Stimulated activated CD4-positive, alpha-beta T cell treated with anti-CD3 and anti-CD28 coated beads, Interleukin-2, amount 100 ng/mL, for 4 hours (primary cell): Measurements from ENCODE around the gene SMAD3.
"Not testable (repeated sequence)": the region's sequence is repeated elsewhere in the genome, so short reads cannot be mapped to it uniquely, and the experiment has no call there.

Source experiments
- DNase-seq: peaks from one replicate; pipeline ENCODE4 v3.0.0-alpha.2; 2020; ENCODE audit warnings: low read depth

SMAD3 gene

GRCh38 chr15:67145710-67146109 lies 80.3 kb downstream of the SMAD3 start:
- no peak for DNase-seq

GRCh38 chr15:67146234-67146633 lies 80.8 kb downstream of the SMAD3 start:
- DNase-seq: no peak

- DNase-seq: no peak
Measured at GRCh38 chr15:67146875-67147381, 81.5 kb downstream of the SMAD3 start.

DNA sequence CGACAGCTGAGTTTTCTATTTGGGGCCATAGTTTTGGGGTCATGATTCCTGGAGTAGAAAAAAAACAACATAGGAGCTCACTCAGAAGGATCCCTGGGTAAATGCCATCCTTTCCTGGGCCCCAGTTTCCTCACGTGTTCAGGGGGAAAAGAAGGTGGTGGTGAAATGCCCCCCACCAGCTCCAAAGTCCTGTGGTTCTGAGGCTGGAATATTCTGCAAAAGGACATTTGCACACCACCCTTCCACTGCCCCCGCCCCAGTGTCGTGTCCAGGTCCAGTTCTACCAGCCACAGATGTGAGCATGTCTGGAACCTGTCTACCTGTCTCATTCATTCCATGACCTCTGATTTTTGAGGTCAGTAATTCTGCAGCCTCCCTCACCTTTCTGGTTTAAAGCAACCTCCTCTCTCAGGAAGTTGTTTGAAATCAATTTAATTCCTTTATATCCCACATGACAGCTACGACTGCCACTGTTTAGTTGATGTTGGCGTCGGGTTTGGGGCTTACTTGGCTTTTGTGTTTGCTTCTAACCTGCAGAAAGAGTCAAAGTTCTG lies 82.1 kb downstream of the SMAD3 start:
- no peak for DNase-seq

- no peak for DNase-seq
Measured at GRCh38 chr15:67148196-67148701, 82.8 kb downstream of the SMAD3 start.

DNA sequence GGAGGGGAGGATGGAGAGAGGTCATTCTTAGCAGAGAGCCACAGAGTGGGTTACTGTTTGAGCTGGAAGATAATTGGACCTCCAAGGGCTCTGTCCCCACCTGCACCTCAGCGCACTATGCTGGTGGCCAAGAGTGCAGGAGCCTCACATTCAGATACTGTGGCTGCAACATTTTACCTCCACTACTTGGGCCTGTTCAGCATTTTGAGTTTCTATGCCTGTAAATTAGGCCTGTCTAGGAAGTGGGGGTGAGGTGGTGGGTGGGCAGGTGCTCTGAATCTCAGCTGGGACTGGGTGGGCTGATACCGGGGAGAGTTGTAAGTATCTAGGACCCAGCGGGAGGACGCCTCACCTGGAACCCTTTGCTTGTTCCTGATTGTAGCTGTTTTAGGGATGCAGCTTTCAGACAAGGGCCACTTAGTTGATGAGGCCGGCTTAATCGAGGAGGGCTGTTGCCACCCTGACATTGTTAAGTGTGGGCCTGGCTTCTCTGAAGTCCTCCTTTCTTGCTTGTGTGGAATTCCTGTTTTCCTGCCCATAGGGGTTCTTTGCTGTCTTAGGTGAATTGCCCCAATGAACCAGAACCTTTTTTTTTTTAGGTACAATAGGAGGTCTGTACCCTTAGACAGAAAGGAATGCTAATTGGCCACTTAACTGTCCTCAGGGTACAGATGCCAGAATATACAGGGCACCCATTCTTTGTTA lies 83.8 kb downstream of the SMAD3 start:
- DNase-seq: no peak

DNA sequence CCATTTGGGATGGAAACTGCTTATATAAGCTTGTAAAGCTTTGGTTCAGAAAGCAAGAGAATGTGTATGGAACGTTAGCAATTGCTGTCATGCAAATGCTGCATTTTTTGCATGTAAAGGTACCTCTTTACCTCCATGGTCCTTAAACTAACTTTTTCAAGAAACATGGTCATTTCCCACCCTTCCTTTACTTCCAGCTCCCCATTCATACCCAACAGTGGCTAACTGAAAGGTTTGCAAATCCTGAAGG lies 84.3 kb downstream of the SMAD3 start:
- no peak for DNase-seq

DNA sequence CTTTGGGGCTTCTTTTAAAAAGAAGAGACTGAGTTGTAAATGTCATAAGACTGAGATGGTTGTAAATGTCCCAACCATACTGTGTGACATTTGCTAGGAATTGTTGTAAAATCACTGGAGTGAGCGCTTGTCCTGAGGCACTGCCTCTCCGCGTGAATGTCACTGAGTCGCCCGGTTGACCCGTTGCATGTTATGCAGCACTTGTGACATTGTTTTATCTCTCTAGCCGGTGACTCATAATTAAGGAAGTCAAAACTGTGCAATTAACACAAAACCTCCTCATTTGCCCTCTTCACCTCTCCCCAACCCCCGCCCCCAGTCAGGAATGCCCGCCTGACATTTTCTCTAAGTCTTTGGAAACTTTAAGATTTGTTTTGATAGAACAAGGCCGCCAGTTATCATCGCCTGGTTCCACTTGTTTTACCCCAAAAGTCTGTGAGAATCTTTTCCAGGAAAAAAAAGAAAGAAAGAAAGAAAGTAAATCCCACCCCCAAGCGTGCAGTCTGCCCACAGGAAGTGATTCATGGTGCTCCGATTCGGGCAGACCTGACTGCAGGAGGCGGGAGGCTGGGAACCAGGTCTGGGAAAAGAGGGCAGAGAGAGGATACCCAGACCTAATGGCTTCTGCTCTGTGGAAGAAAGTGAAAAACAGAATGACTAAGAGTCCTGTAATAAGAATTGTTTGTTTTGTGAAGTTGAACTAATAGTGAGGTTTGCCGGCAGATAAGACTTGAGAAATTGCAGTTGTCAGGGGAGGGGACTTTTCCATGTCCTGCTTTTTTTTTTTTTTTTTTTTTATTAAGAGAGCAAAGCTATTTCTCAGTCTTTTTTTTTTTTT lies 84.8 kb downstream of the SMAD3 start:
- no peak for DNase-seq

GRCh38 chr15:67152429-67152828 lies 87.0 kb downstream of the SMAD3 start:
- no peak for DNase-seq

DNA sequence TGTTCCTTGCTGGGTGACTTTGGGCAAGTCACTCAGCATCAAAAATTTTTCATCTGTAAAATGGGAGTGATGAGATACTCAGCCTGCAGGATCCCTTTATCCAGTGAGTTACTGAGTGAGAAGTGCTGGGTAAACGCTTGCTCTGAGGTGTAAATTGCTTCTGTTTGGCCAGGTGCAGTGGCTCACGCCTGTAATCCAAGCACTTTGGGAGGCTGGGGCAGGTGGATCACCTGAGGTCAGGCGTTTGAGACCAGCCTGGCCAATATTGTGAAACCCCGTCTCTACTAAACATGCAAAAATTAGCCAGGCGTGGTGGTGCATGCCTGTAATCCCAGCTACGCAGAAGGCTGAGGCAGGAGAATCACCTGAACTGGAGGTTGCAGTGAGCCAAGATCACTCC lies 87.6 kb downstream of the SMAD3 start:
- not testable (repeated sequence) for DNase-seq

- DNase-seq: no peak
Measured at GRCh38 chr15:67154249-67154648, 88.8 kb downstream of the SMAD3 start.

DNA sequence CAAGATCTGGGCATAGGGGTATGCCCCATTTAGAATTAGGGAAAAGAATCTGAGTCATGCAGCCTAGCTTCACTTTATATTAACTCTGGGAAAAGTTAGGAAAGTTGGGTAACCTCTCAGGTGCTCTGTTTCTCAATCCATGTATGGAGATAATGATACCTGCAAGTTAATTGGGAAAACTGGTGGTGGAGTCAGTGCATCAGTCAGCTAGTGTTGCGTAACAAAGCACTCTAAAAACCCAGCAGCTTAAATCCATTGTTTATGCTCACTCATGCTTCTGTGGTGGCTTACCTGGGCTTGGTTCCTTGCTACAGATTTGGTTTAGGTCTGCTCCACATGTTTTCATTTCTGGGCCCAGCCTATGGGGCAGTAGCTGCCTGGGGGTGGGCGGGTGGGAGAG lies 91.0 kb downstream of the SMAD3 start:
- DNase-seq: no peak

- DNase-seq: no peak
Measured at GRCh38 chr15:67156834-67157233, 91.4 kb downstream of the SMAD3 start.

DNA sequence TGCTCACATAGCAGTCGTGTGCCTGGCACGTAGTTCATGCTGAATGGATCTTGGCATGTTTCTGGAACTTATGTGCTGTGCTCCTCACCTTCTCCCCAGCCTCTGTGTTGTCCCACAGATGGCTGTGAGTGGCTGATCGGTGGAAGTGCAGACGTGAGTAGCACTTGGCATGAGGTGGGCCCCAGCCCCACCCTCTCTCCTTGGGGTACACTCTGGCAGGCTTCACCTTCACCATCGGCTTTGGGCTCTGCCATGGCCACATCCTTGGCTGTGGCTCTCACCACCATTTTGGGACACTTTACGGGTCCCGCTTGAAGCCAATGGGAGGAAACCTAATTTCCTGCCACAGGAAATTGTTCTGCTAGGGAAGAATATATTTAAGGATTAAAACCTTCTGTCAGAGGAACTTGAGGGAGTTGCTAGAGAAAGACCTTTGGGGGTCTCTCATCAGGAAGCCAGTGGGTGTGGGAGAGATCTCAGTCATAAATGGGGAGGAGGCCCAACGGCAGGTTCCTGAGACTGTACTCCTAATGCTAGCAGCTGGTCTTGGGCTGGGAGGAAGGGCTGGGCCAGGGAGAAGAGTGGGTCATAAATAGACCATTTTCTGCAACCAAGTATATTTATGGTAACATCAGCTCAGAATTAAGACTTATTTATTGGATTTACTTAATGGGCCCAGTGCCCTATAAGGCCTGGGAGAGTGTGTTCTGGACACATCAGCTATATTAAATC lies 92.3 kb downstream of the SMAD3 start:
- no peak for DNase-seq

DNA sequence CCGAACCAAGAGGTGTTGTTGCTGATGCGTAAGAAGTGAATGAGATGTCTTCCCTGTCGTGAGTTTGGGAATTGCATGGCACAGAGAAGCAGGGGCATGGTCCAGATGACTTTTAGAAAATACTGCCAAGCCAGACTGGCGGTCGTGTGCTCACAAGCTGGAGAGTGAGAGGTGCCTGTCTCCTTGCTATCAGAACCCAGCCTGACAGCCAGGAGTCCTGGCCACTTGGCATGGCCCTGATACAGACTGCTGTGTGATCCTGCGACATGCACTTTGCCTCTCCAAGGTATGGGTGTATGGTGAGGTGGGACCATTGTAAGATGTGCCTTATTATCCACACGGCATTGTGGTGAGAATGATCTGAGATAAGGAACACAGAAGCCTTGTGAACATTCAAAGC lies 93.0 kb downstream of the SMAD3 start:
- no peak for DNase-seq

DNA sequence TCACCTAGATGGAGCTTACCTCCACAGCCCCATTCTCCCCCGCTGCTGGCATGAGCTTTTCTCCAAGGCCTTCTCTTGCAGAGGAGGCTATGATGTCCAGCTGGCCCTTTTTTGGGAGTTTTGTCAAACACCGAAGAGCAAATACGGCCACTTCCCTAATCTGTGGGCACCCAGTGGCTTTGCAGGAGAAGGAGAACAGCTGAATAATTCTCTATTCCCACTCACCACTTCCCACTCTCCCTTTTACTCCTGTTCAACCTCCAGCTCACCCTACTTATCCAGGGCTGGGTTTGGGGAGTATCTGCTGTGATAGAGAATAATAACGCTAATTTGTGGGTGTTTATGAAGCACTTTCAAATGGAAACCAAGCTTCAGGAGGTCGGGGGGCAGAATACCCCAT lies 96.0 kb downstream of the SMAD3 start:
- DNase-seq: no peak

DNA sequence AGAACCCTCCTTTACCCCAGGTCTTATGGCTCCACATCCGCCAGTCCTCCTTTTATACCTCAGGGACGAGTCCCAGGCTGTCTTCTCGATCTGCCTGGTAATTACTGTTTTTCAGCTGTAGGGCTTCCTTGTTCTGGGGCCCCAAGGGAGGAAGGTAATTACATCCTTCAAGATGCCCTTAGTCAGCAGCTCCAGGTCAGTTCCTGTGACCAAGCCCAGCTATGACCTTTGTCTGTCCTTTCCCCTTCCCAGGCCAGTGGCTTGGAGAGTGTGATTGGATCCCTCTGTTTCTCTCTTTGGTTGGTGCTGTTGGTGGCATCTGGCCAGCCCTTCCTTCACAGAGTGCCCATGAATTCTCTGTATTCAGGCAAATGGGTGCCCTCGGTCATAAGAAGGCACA lies 96.5 kb downstream of the SMAD3 start:
- DNase-seq: no peak

DNA sequence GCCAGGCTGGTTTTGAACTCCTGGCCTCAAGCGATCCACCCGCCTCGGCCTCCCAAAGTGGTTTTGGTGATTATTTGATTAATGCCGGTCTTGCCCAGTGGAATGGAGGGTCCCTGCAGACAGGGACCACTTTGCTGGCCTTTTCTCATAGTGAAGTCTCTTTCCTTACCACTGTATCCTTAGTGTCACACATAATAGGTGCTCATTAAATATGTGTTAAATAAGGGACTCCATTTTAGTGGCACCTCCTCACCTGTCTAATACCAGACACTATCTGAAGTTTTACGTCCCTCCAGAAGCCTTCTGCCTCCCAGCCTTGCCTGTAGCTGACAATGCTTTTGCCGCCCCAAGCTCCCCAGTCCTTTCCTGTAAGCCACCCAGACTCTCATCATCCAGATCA lies 97.8 kb downstream of the SMAD3 start:
- no peak for DNase-seq

- no peak for DNase-seq
Measured at GRCh38 chr15:67164401-67164791, 99.0 kb downstream of the SMAD3 start.

- DNase-seq: no peak
Measured at GRCh38 chr15:67164811-67165253, 99.4 kb downstream of the SMAD3 start.

- no peak for DNase-seq
Measured at GRCh38 chr15:67165254-67166253, 100.2 kb downstream of the SMAD3 start.
